Urinary bladder (tissue), 4 donors: ENCODE results near the gene ZNF76. TPM values are rescaled to one million over a fixed set of nuclear protein-coding genes. Genes with fewer than 3 reads are reported as not detected.
"Not testable (repeated sequence)": the region's sequence is repeated elsewhere in the genome, so short reads cannot be mapped to it uniquely, and the experiment has no call there.

ENCODE experiments used
- DNase-seq: peaks from one replicate; pipeline ENCODE4 v3.0.0-alpha.2; 2015; ENCODE audit errors: extremely low spot score
- H3K27ac ChIP-seq: one replicate; pipeline ENCODE4 v1.5.1; 2013; ENCODE audit warnings: low read depth, mild to moderate bottlenecking, moderate library complexity
- H3K36me3 ChIP-seq: one replicate; pipeline ENCODE4 v1.6.1; 2013; ENCODE audit warnings: mild to moderate bottlenecking, moderate library complexity; ENCODE audit not compliant: insufficient read depth
- H3K4me1 ChIP-seq: one replicate; pipeline ENCODE4 v1.6.1; 2013; ENCODE audit warnings: mild to moderate bottlenecking, moderate library complexity; ENCODE audit not compliant: insufficient read depth
- H3K4me3 ChIP-seq: one replicate; pipeline ENCODE4 v1.5.1; 2013; ENCODE audit warnings: low read depth, low read length
- WGBS: extraction: QIAGEN DNeasy Blood & Tissue Kit; methylation state at CpG from one replicate; pipeline ENCODE4 v1.1.7; 2013; 5-methylcytosine and 5-hydroxymethylcytosine counted together
- polyA plus RNA-seq: library from polyadenylated mRNA; stranded (reverse); fragments of 200-250 nt; gene quantifications from one replicate; pipeline ENCODE4 v1.2.3, GENCODE V29; 2013
- total RNA-seq: library from RNA; depleted of rRNA; stranded (reverse); fragments of >200 nt; gene quantifications from one replicate; pipeline ENCODE4 v1.2.3, GENCODE V29; 2014
- donor health status: healthy with polysubstance abuse.
- donor health status: healthy.

ZNF76 gene
- total and polyA plus RNA-seq, 2 donors, result 14.5 to 27.8 TPM

DNA sequence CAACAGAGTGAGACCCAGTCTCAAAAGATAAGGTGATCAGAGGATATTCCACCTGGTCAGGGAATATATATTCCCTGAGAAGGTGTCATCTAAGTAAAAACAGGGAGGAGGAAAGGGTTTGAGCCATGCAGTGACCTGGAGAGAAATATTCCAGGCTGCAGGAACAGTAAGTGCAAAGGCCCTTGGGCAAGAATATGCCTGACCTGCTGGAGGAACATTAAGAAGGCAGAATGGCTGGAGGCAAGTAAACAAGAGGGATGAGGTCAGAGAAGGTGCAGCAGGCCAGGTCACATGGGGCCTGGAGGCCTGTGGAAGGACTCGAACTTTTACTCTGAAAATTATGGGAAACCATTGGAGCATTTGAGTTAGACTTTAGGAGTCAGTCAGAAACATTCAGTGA lies 44.8 kb downstream of the ZNF76 start:
- no peak for DNase-seq
- H3K27ac ChIP-seq, result no peak overlapping the region
- no peaks in the 10 kb centered on the region for H3K4me1 ChIP-seq
- 67% methylated on average over 1 of the region's 1 CpG for WGBS
- H3K4me3 ChIP-seq, result no peak overlapping the region
- H3K36me3 ChIP-seq, result no peaks in the 10 kb centered on the region

DNA sequence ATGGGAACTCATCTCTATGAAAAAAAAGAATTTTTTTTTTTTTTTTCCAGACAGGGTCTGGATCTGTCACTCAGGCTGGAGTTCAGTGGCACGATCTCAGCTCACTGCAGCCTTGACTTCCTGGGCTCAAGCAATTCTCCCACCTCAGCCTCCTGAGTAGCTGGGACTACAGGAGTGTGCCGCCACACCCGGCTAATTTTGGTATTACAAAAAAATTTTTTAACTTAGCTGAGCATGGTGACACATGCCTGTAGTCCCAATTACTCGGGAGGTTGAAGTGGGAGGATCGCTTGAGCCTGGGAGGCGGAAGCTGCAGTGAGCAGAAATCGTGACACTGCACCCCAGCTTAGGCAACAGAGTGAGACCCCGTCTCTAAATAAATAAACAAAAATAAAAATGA lies 45.6 kb downstream of the ZNF76 start:
- Histone ChIP-seq H3K36me3 (no peaks in the 10 kb centered on the region), H3K4me3 (no peak overlapping the region), H3K27ac (no peak overlapping the region), H3K4me1 (no peaks in the 10 kb centered on the region)
- WGBS, result 92% methylated on average over 8 of the region's 8 CpGs
- DNase-seq, result no peak

DNA sequence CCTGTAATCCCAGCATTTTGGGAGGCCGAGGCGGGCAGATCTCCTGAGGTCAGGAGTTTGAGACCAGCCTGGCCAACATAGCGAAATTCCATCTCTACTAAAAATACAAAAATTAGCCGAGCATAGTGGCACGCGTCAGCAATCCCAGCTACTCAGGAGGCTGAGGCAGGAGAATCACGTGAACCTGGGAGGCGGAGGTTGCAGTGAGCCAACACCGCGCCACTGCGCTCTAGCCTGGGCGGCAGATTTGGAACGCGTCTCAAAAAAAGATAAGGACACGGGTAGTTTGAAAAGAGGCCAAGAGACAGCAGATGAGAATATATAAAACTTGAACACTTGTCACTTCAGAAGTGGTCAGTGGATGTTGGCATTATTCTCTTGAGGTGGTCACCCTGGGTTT lies 47.6 kb downstream of the ZNF76 start:
- not testable (repeated sequence) for H3K27ac ChIP-seq, H3K4me3 ChIP-seq, H3K4me1 ChIP-seq, DNase-seq, H3K36me3 ChIP-seq
- WGBS, result 79% methylated on average over 15 of the region's 15 CpGs

DNA sequence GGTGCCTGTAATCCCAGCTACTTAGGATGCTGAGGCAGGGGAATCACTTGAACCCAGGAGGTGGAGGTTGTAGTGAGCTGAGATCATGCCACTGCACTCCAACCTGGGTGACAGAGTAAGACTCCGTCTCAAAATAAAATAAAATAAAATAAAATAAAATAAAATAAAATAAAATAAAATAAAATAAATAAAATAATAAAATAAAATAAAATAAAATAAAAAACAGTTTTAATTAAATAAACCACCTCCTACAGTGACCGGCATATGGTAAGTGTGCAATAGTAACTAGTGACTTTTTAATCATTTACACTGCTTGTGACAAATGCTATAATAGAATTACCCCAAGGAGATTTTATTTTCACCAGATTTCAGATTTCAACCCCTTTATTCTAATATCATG lies 49.0 kb downstream of the ZNF76 start:
- 97% methylated on average over 2 of the region's 2 CpGs for WGBS
- H3K4me3 ChIP-seq, DNase-seq, H3K27ac ChIP-seq, H3K4me1 ChIP-seq, H3K36me3 ChIP-seq: not testable (repeated sequence)

DNA sequence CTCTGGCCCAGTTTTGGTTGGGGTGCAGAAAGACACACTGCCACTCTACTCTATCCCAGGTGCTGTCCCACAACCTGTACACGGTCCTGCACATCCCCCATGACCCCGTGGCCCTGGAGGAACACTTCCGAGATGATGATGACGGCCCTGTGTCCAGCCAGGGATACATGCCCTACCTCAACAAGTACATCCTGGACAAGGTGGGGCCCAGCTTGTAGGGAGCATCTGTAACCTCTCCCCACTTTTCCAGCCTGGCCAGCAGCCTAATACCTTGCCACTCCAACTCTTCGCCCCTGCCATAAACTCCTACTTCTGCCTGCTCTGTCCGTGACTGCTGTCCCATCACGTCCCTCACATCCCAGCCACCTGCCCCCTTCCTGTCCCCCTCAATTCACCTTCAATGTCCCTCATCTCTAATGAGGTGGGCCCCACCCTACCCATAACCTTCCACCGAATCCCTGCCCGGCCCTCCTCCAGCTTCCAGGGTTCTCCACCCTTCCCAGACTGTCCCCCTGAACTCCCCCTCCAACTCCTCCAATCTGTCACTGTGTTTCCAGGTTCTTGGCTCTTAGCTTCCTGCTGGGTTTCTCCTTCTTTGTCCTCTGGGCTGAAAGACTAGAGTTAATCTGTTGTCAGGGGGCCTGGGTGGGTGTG lies 50.2 kb downstream of the ZNF76 start:
- 91% methylated on average over 9 of the region's 9 CpGs for WGBS
- Histone ChIP-seq H3K4me1 (no peaks in the 10 kb centered on the region), H3K36me3 (no peaks in the 10 kb centered on the region), H3K4me3 (no peak overlapping the region), H3K27ac (no peak overlapping the region)
- no peak for DNase-seq

DNA sequence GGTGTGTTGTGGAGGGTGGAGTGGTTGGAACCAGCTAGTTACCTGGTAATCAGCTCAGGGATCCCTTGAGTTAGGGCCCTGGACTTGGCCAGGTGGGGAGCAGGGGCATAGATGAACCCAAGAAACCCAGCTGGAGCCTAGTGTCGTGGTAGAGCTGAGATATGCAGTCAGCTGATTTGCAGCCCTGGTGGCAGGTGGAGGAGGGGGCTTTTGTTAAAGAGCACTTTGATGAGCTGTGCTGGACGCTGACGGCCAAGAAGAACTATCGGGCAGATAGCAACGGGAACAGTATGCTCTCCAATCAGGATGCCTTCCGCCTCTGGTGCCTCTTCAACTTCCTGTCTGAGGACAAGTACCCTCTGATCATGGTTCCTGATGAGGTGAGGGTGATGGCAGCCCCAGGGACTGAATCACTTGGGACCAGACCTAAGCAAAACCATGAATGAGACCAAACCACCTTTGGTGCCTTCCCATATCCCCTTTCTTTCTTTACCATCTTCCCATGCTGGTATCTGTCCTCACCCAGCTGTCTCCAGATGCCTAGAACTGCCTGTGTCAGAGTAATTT lies 50.8 kb downstream of the ZNF76 start:
- no peaks in the 10 kb centered on the region for H3K4me1 ChIP-seq
- WGBS, result 86% methylated on average over 6 of the region's 6 CpGs
- no peak overlapping the region for H3K27ac ChIP-seq
- H3K4me3 ChIP-seq, result no peak overlapping the region
- no peaks in the 10 kb centered on the region for H3K36me3 ChIP-seq
- DNase-seq, result no peak

DNA sequence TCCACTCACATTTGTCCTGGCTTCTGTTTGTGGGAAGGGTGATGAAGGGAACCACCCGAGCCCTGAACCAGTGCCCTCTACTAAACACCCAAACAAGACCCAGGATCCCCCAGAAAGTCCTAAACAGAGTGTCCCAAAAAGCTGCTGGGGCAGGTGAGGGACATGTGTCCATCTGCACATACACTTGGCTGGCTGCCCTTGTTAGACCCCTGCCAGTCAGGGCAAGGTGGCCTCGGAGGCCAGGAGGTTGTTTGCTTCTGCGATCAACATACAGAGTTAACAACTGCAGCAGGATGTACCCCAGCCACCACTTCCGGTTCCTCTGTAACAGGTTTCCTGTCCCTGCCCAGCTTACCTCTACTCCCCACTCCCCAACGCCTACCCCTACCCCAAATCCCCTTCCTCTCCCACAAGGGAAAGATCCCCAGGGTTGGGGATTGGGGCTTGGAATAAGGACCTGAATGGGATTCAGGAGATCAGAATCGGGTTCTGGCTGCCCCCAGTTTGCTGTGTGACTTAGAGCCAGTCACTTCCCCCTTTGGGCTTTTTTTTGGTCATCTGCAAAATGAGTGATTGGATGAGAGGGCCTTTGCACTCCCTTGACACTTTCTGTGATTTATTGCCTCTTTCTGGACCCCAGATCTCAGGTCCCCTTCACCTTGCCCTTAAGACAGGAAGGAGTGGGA lies 52.0 kb downstream of the ZNF76 start:
- Histone ChIP-seq H3K27ac (no peak overlapping the region), H3K4me3 (no peak overlapping the region), H3K36me3 (no peaks in the 10 kb centered on the region), H3K4me1 (no peaks in the 10 kb centered on the region)
- no peak for DNase-seq
- WGBS, result 75% methylated on average over 6 of the region's 6 CpGs

DNA sequence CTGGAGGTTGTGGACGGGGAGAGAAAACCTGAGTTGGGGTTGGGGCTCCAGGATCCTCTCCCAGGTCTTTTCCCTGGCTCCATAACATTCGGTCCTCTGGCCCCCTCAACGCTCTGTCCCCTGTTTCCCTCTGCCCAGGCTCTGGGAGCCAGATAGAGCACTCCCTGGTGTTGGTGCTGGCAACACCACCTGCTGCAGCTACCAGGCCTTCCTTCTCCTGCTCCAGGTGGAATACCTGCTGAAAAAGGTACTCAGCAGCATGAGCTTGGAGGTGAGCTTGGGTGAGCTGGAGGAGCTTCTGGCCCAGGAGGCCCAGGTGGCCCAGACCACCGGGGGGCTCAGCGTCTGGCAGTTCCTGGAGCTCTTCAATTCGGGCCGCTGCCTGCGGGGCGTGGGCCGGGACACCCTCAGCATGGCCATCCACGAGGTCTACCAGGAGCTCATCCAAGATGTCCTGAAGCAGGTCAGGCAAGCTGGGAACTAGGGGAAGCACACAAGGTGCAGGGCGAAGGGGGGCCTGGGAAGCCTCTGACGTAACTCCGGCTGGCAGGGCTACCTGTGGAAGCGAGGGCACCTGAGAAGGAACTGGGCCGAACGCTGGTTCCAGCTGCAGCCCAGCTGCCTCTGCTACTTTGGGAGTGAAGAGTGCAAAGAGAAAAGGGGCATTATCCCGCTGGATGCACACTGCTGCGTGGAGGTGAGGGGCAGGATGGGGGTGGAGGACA lies 52.7 kb downstream of the ZNF76 start:
- no peak for DNase-seq

DNA sequence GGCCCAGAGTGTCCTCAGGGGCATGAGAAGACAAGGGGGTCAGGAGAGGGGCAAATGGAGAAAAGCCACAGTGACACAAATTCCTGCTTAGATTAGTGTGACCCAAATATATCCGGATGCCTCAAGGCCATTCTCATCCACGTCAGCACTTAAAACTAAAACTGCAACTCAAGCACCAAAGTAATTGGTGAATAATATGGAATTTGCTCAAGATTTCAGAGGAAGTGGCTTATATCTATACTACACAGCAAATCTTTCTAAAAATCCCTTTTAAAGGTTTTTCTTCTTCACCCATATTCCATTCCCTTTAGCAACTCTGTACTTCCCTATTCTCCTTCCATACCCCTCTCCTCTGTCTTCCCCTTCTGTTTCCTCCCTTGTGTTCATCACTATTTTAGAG lies 53.3 kb downstream of the ZNF76 start:
- WGBS, result 67% methylated on average over 2 of the region's 2 CpGs
- H3K27ac ChIP-seq, result no peak overlapping the region

More for the DNA sequence above, 52.7 kb downstream of the ZNF76 start:
- 93% methylated on average over 19 of the region's 19 CpGs for WGBS
- Histone ChIP-seq H3K27ac (no peak overlapping the region), H3K36me3 (no peaks in the 10 kb centered on the region), H3K4me1 (no peaks in the 10 kb centered on the region), H3K4me3 (no peak overlapping the region)

DNA sequence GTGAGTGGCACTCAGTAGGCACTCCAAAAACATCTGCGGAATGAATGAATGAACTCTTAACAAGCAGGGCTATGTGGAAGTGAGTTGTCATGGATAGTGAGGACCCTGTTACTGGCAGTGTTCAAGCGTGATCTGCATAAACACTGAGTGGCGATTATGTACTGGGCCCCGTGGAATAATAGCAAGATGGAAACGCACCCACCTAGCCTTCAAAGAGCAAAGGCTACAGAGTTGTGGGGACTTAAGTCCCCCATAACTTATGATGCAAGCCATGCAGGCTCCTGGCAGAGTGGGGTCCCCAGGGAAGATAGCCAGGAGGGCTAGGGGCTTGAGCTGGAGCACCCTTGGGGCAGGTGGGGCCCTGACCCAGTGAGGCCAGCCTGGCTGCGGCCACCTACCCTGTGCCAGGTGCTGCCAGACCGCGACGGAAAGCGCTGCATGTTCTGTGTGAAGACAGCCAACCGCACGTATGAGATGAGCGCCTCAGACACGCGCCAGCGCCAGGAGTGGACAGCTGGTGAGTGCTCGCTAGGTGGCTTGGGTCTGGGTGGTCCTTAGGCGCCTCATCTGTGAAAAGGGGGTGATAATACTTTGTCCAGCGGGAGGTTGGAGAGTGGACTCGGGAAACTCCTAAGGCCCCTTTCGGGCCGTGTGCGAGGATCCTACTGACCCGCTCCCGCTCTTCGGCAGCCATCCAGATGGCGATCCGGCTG lies 58.1 kb downstream of the ZNF76 start:
- Histone ChIP-seq H3K27ac (no peak overlapping the region), H3K4me3 (peak overlapping the region; percentile 37), H3K36me3 (no peaks in the 10 kb centered on the region), H3K4me1 (no peaks in the 10 kb centered on the region)
- 19% methylated on average over 28 of the region's 28 CpGs for WGBS
- no peak for DNase-seq

More for the DNA sequence above, 53.3 kb downstream of the ZNF76 start:
- Histone ChIP-seq H3K4me1 (no peaks in the 10 kb centered on the region), H3K4me3 (no peak overlapping the region), H3K36me3 (no peaks in the 10 kb centered on the region)
- DNase-seq, result no peak

DNA sequence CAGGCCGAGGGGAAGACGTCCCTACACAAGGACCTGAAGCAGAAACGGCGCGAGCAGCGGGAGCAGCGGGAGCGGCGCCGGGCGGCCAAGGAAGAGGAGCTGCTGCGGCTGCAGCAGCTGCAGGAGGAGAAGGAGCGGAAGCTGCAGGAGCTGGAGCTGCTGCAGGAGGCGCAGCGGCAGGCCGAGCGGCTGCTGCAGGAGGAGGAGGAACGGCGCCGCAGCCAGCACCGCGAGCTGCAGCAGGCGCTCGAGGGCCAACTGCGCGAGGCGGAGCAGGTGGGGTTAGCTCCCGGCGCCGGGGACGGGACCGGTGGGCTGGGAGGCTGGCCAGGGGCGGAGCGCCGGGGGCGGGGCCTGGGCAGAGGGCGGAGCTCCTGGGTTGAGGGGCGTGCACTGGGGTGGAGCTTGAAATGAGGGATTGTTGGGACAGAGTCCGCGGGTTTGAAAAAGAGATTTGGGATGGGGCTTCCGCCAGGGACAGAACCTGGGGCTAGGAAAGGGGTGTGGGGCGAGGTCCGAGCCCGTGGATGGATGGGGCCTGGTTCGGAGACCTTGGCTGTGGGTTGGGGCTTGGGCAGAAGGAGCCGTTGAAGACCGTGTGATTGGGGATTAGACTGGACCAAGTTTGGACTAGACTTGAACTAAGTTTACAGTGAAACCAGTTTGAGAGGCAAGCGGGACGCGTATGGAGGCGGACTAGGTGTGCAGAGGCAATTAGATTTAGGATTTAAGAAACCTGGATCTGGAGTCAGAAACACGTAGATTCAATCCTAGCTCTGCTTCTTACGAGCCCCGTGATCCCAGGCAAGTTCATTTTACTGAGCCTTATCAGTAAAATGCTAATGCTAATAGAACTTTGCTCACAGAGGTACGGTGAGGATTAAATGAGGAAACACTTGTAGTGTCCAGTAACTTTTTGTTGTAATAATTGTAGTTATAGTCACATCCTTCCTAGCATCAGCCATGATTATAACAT lies 58.9 kb downstream of the ZNF76 start:
- H3K36me3 ChIP-seq, result no peaks in the 10 kb centered on the region
- H3K4me3 ChIP-seq, result peak overlapping the region; percentile 37
- H3K27ac ChIP-seq, result no peak overlapping the region
- DNase-seq, result no peak
- no peaks in the 10 kb centered on the region for H3K4me1 ChIP-seq
- WGBS, result 17% methylated on average over 55 of the region's 55 CpGs

DNA sequence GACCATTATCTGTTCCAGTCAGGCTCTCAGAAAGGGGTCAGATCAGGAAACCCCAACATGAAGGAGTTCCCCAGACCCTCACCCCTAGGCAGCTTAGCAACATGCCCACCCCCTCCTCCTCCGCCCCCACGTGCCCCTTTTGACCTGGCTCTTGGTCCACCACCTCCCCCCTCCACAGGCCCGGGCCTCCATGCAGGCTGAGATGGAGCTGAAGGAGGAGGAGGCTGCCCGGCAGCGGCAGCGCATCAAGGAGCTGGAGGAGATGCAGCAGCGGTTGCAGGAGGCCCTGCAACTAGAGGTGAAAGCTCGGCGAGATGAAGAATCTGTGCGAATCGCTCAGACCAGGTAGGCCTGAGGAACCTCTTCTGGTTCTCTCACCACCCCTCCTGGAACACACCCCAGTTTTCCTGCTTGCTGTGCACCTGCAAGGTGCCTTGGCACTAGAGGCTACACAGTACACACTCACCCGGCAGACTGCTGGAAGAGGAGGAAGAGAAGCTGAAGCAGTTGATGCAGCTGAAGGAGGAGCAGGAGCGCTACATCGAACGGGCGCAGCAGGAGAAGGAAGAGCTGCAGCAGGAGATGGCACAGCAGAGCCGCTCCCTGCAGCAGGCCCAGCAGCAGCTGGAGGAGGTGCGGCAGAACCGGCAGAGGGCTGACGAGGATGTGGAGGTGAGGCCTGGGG lies 60.0 kb downstream of the ZNF76 start:
- no peaks in the 10 kb centered on the region for H3K4me1 ChIP-seq
- no peaks in the 10 kb centered on the region for H3K36me3 ChIP-seq
- 92% methylated on average over 20 of the region's 20 CpGs for WGBS
- H3K27ac ChIP-seq, result no peak overlapping the region
- no peak overlapping the region for H3K4me3 ChIP-seq
- no peak for DNase-seq
